ENCODE data around the gene RMI2. TPM values are rescaled to one million over a fixed set of nuclear protein-coding genes. Genes with fewer than 3 reads are reported as not detected.

The RMI2 gene
- total and polyA plus RNA-seq, 2 of the 8 experiments (the other 6 are each of a cell fraction or from before 2014, with no cell fraction given), result 58.2 to 96.0 TPM

GRCh38 chr16:11328172-11329070 is 16.8 kb upstream of the RMI2 start (continued):
- TF ChIP-seq CHD7 (IDR thresholded peaks at IDR 0.05; ENCODE audit: insufficient replicate concordance, low read length) (no peak), CEBPB (IDR thresholded peaks at IDR 0.05; ENCODE audit: low read depth, low read length) (peak; percentile 31; the same call in 1 of the 2 replicates), JUN (IDR thresholded peaks at IDR 0.05; ENCODE audit: low read depth, low read length) (peak; percentile 84), POLR2A (IDR thresholded peaks at IDR 0.05; ENCODE audit: control extremely low read depth in 1 of 2, low read depth in 2 of 2, low read length in 2 of 2) (no peak), BACH1 (IDR thresholded peaks at IDR 0.05; ENCODE audit: low read length) (peak; percentile 49; the same call in 1 of the 2 replicates), PHF8 (conservative IDR thresholded peaks at IDR 0.05; ENCODE audit: low read depth, low read length) (no peak), SIN3A (conservative IDR thresholded peaks at IDR 0.05 in 1 of 2, IDR thresholded peaks at IDR 0.05 in 1 of 2; ENCODE audit: low read depth in 1 of 2, low read length in 2 of 2) (peak; percentile 52 to 82; a peak in 1 of 4 replicates), SUZ12 (IDR thresholded peaks at IDR 0.05; ENCODE audit: low read length) (no peak), JUND (IDR thresholded peaks at IDR 0.05; ENCODE audit: low read length) (peak; percentile 93)
